OCI-LY1 (cell line): Measurements from ENCODE around the gene SNRPD1.

Experiments used
- H2AFZ ChIP-seq: fragments of 200-600 bp; sonication (generic), shearing (Covaris generic); 2 replicates; pipeline ENCODE4 v1.6.0; 2014; ENCODE audit warnings: antibody characterized with exemption, mild to moderate bottlenecking, low read length
- H3F3A ChIP-seq: fragments of 200-600 bp; sonication (generic), shearing (Covaris generic); 2 replicates; pipeline ENCODE4 v1.6.0; 2014; ENCODE audit warnings: mild to moderate bottlenecking, antibody characterized with exemption, low read length, moderate library complexity; ENCODE audit not compliant: insufficient read depth
- H3K27ac ChIP-seq: fragments of 200-600 bp; sonication (generic); 2 replicates; pipeline ENCODE4 v1.5.1; 2014; ENCODE audit warnings: low read length, mixed run types, mild to moderate bottlenecking, low read depth; ENCODE audit not compliant: poor library complexity, severe bottlenecking
- H3K27me3 ChIP-seq: fragments of 200-600 bp; sonication (generic); 2 replicates; pipeline ENCODE4 v1.6.0; 2014; ENCODE audit warnings: antibody characterized with exemption, mild to moderate bottlenecking, low read length, moderate library complexity; ENCODE audit not compliant: insufficient read depth
- H3K36me3 ChIP-seq: fragments of 200-600 bp; sonication (generic); 2 replicates; pipeline ENCODE4 v1.6.1; 2014; ENCODE audit warnings: mild to moderate bottlenecking, antibody characterized with exemption, low read length, moderate library complexity, mixed read lengths; ENCODE audit not compliant: insufficient read depth
- H3K4me1 ChIP-seq: fragments of 200-600 bp; sonication (generic); 2 replicates; pipeline ENCODE4 v1.5.1; 2014; ENCODE audit warnings: mild to moderate bottlenecking, low read length, moderate library complexity; ENCODE audit not compliant: insufficient read depth, severe bottlenecking
- H3K4me2 ChIP-seq: fragments of 200-600 bp; sonication (generic), shearing (Covaris generic); 2 replicates; pipeline ENCODE4 v1.6.1; 2014; ENCODE audit warnings: low read length
- H3K4me3 ChIP-seq: fragments of 200-600 bp; sonication (generic); 2 replicates; pipeline ENCODE4 v1.5.1; 2014; ENCODE audit warnings: low read length, low read depth, mild to moderate bottlenecking, mixed read lengths; ENCODE audit not compliant: poor library complexity, severe bottlenecking
- H3K79me2 ChIP-seq: fragments of 200-600 bp; shearing (Covaris generic); 2 replicates; pipeline ENCODE4 v1.6.1; 2016; ENCODE audit warnings: mixed run types, low read length, mixed read lengths; ENCODE audit not compliant: insufficient read depth
- H3K9ac ChIP-seq: fragments of 200-600 bp; sonication (generic), shearing (Covaris generic); 2 replicates; pipeline ENCODE4 v1.6.1; 2014; ENCODE audit warnings: mild to moderate bottlenecking, low read length, mixed read lengths
- H3K9me2 ChIP-seq: fragments of 200-600 bp; sonication (generic), shearing (Covaris generic); 2 replicates; pipeline ENCODE4 v1.6.1; 2014; ENCODE audit warnings: low read depth, mild to moderate bottlenecking, low read length, mixed read lengths
- H3K9me3 ChIP-seq: fragments of 200-600 bp; shearing (Covaris generic); 2 replicates; pipeline ENCODE4 v1.6.1; 2014; ENCODE audit warnings: low read length, mixed read lengths
- H4K20me1 ChIP-seq: fragments of 200-600 bp; sonication (generic), shearing (Covaris generic); 2 replicates; pipeline ENCODE4 v1.6.0; 2016; ENCODE audit warnings: mild to moderate bottlenecking, low read length; ENCODE audit not compliant: insufficient read depth
- CTCF ChIP-seq: fragments of 200-600 bp; sonication (generic), shearing (Covaris generic); IDR thresholded peaks from 2 replicates; pipeline ENCODE4 v1.5.1; 2017; ENCODE audit warnings: mild to moderate bottlenecking, antibody characterized with exemption, low read length, moderate library complexity, mixed read lengths
- EZH2 ChIP-seq: fragments of 200-600 bp; sonication (generic), shearing (Covaris generic); IDR thresholded peaks from 2 replicates; pipeline ENCODE4 v1.8.0; 2017; ENCODE audit warnings: borderline replicate concordance, mixed run types, mild to moderate bottlenecking, antibody characterized with exemption, low read length, moderate library complexity, mixed read lengths

Gene SNRPD1

GRCh38 chr18:21678859-21679258 is 66.7 kb downstream of the SNRPD1 start:
- Histone ChIP-seq H3K9me3 (no peaks in the 10 kb centered on the region), H3K27me3 (no peaks in the 10 kb centered on the region), H3K79me2 (no peaks in the 10 kb centered on the region), H3K9me2 (no peaks in the 10 kb centered on the region), H3K36me3 (peaks cover 87% of the 10 kb centered on the region), H3K4me2 (no peak overlapping the region), H3K4me1 (peaks cover 15% of the 10 kb centered on the region), H3K9ac (no peak overlapping the region), H3K4me3 (no peak overlapping the region), H2AFZ (no peak overlapping the region), H3F3A (no peaks in the 10 kb centered on the region), H3K27ac (no peak overlapping the region), H4K20me1 (no peaks in the 10 kb centered on the region)
- no peak for TF ChIP-seq CTCF
- TF ChIP-seq EZH2, result no peak

- no peaks in the 10 kb centered on the region for H3F3A ChIP-seq
- H3K9me2 ChIP-seq, result no peaks in the 10 kb centered on the region
- H3K36me3 ChIP-seq, result peaks cover 86% of the 10 kb centered on the region
- no peaks in the 10 kb centered on the region for H3K27me3 ChIP-seq
- H3K4me2 ChIP-seq, result no peak overlapping the region
- H3K79me2 ChIP-seq, result 0 out of 2 replicates have a peak, but pooled peaks cover 5% of the 10 kb centered on the region
- H3K27ac ChIP-seq, result no peak overlapping the region
- H3K9ac ChIP-seq, result no peak overlapping the region
- TF ChIP-seq CTCF, result no peak
- no peak for TF ChIP-seq EZH2
- no peaks in the 10 kb centered on the region for H3K9me3 ChIP-seq
- no peak overlapping the region for H3K4me3 ChIP-seq
- no peak overlapping the region for H2AFZ ChIP-seq
- no peaks in the 10 kb centered on the region for H4K20me1 ChIP-seq
- peaks cover 28% of the 10 kb centered on the region for H3K4me1 ChIP-seq
Observed at GRCh38 chr18:21680161-21680560, 68.0 kb downstream of the SNRPD1 start.

- peak overlapping the region; percentile 21; the same call in 1 of the 2 replicates for H3K4me2 ChIP-seq
- TF ChIP-seq EZH2, result no peak
- no peak for TF ChIP-seq CTCF
- H3K9ac ChIP-seq, result no peak overlapping the region
Observed at GRCh38 chr18:21682371-21683051, 70.4 kb downstream of the SNRPD1 start.

More at GRCh38 chr18:21682371-21683051, 70.4 kb downstream of the SNRPD1 start:
- H3F3A ChIP-seq, result 0 out of 2 replicates have a peak, but pooled peaks cover 5% of the 10 kb centered on the region
- H3K27me3 ChIP-seq, result no peaks in the 10 kb centered on the region
- H3K79me2 ChIP-seq, result 0 out of 2 replicates have a peak, but pooled peaks cover 5% of the 10 kb centered on the region
- no peak overlapping the region for H3K4me3 ChIP-seq
- H3K9me2 ChIP-seq, result no peaks in the 10 kb centered on the region
- no peak overlapping the region for H2AFZ ChIP-seq
- no peaks in the 10 kb centered on the region for H4K20me1 ChIP-seq
- peak overlapping the region; percentile 6 for H3K27ac ChIP-seq
- H3K4me1 ChIP-seq, result peaks cover 48% of the 10 kb centered on the region
- no peaks in the 10 kb centered on the region for H3K9me3 ChIP-seq
- H3K36me3 ChIP-seq, result peaks cover 80% of the 10 kb centered on the region
